ENCODE data around the gene DDX1. TPM values are rescaled to one million over a fixed set of nuclear protein-coding genes. Genes with fewer than 3 reads are reported as not detected.

Gene DDX1
- total and polyA plus RNA-seq, 2 donors from 2014 or later = 84.0 to 90.0 TPM

DNA sequence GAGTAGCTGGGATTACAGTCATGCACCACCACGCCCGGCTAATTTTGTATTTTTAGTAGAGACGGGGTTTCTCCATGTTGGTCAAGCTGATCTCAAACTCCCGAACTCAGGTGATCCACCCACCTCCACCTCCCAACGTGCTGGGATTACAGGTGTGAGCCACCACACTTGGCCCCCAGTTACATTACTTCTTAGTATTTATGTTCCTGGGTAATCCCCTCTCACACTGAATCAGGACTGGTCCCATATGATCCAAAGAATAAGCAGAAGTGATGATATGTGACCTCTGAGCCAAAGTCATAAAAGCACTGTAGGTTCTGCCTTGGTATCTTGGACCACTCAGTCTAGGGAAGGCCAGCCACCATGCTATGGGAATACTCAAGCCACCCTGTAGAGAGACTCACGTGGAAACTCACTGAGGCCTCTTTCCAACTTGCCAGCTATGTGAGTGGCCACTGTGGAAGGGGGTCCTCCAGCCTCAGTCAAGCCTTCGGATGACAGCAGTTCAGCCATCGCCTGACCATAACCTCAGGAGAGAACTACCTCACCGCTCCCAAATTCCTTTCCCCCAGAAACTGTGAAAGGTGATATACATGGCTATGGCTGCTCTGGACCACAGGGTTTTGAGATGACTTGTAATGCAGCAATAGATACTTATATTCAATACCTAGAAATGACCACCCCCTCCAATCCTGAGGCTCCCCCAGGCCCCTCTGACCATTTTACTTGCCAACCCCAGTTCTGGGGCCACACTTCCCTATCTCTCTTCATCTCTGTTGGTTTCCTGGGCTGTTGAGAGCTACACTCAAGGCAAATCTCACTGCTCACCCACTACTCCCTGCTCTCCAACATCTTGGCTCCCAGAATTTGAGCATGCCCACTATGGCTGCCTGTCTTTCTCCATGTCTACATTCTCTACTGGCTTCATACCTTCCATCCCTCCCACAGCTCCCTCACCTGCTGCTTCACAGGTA lies 80.5 kb downstream of the DDX1 start:
- intact Hi-C loops (cut with DNase I) = no loop called here
- no peak overlapping the region for H3K4me3 ChIP-seq (ENCODE audit: low read length in 3 of 3)
- no peaks in the 10 kb centered on the region for H3K27me3 ChIP-seq (ENCODE audit: control insufficient read depth, insufficient read depth, low read length)
- H3K9ac ChIP-seq (ENCODE audit: low read length in 3 of 3) = no peak overlapping the region
- H3K9me3 ChIP-seq (ENCODE audit: control insufficient read depth in 2 of 3, insufficient read depth in 1 of 3, low read length in 3 of 3) = no peaks in the 10 kb centered on the region
- H3K4me1 ChIP-seq (ENCODE audit: control insufficient read depth in 2 of 3, insufficient read depth in 2 of 3, low read depth in 1 of 3, low read length in 3 of 3) = peaks cover 6 to 16% (median 13%) of the 10 kb centered on the region in 3 donors
- TF ChIP-seq, protein P1, sequence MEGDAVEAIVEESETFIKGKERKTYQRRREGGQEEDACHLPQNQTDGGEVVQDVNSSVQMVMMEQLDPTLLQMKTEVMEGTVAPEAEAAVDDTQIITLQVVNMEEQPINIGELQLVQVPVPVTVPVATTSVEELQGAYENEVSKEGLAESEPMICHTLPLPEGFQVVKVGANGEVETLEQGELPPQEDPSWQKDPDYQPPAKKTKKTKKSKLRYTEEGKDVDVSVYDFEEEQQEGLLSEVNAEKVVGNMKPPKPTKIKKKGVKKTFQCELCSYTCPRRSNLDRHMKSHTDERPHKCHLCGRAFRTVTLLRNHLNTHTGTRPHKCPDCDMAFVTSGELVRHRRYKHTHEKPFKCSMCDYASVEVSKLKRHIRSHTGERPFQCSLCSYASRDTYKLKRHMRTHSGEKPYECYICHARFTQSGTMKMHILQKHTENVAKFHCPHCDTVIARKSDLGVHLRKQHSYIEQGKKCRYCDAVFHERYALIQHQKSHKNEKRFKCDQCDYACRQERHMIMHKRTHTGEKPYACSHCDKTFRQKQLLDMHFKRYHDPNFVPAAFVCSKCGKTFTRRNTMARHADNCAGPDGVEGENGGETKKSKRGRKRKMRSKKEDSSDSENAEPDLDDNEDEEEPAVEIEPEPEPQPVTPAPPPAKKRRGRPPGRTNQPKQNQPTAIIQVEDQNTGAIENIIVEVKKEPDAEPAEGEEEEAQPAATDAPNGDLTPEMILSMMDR (IDR thresholded peaks at IDR 0.05; ENCODE audit: borderline replicate concordance, extremely low read depth, insufficient read depth) = no peak
- no peak for FAIRE-seq
- DNase-seq = no peak
- H3K36me3 ChIP-seq (ENCODE audit: control insufficient read depth in 2 of 3, insufficient read depth in 3 of 3, low read length in 3 of 3) = no peaks in the 10 kb centered on the region
- H3K27ac ChIP-seq (ENCODE audit: low read depth in 2 of 2, low read length in 2 of 2) = no peak overlapping the region

DNA sequence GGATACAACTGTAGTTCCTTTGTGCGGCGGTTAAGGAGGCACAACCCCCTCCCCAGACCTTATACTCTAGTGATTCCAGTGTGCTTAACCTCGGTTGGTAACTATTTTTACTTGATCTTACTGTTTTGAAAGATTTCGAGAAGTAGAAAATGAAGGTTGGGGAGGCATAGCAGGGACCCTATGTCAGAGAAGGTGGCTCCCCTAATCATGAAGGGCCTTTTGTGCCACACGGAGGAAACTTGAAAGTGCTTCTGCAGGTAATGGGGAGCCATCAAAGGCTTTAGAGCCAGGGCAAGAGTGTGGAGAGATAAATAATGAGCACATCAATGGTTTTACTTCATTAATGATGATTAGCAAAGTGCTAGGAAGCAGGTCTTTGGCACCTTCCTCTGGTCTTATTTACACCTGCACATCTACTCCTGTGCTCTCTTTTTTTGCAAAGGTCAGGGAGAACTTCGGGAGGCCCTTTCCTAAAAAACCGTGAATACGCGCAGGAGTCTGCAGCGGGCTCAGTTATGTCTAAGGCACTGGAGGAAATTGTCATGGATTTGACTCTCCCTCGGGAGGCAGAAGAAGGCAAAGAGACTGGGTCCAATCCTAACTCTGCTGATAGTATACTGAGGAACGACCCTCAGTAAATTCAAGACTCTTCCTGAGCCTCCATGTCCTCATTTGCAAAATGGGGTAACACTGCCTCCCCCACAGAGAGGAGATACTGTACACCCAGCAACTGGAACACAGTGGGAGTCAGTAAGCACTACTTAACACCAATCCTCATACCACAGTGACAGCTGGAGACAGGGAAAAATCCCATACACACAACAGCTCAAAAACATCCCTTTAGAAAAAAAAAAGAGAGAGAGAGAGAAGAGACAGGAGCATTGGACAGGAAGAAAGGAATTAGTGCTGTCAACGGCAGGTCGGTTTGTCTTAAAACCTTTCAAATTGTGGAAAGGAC lies 81.6 kb downstream of the DDX1 start:
- TF ChIP-seq, protein P1 (IDR thresholded peaks at IDR 0.05; ENCODE audit: borderline replicate concordance, extremely low read depth, insufficient read depth) = no peak
- no peak overlapping the region for H3K4me3 ChIP-seq (ENCODE audit: low read length in 3 of 3)
- no peak overlapping the region for H3K9ac ChIP-seq (ENCODE audit: low read length in 3 of 3)
- peaks cover 6 to 11% (median 9%) of the 10 kb centered on the region in 3 donors for H3K4me1 ChIP-seq (ENCODE audit: control insufficient read depth in 2 of 3, insufficient read depth in 2 of 3, low read depth in 1 of 3, low read length in 3 of 3)
- H3K36me3 ChIP-seq (ENCODE audit: control insufficient read depth in 2 of 3, insufficient read depth in 3 of 3, low read length in 3 of 3) = no peaks in the 10 kb centered on the region
- intact Hi-C loops (cut with DNase I) = no loop called here
- FAIRE-seq = no peak
- no peaks in the 10 kb centered on the region for H3K27me3 ChIP-seq (ENCODE audit: control insufficient read depth, insufficient read depth, low read length)
- no peak overlapping the region for H3K27ac ChIP-seq (ENCODE audit: low read depth in 2 of 2, low read length in 2 of 2)
- DNase-seq = peak in 1 of 5 donors; percentile 32
- no peaks in the 10 kb centered on the region for H3K9me3 ChIP-seq (ENCODE audit: control insufficient read depth in 2 of 3, insufficient read depth in 1 of 3, low read length in 3 of 3)

DNA sequence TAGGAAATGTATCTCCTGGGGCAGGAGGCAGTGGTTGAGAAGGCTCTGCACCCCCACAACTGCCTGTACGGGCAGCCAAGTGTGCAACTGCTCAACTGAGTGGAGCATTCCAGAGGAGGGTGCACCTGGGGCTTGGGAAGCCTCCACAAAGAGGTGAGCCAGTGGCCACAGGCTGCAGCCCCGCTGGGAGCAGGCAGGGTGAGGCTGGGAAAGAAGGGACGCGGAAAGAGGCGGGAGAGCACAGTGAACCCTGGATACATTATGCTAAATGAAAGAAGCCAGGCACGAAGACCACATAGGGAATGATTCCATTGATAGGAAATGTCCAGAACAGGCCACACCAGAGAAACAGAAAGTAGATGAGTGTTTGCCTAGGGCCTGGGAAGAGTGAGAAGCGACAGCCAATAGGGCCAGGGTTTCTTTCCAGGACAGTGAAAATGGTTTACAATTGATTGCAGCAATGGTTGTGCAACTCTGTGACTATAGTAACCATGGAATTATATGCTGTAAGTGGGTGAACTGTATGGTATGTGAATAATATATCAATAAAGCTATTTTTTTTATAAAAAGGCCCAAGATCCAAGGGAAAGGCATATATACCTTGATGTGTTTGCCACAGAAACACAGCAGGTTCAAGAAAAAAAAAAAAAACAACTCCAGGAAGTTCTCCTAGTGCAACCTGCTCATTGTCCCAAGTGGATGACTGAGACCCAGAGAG lies 82.4 kb downstream of the DDX1 start:
- peak; percentile 81 to 92 (median 89) for DNase-seq

More for the DNA sequence above, 82.4 kb downstream of the DDX1 start:
- Histone ChIP-seq H3K27me3 (ENCODE audit: control insufficient read depth, insufficient read depth, low read length) (no peaks in the 10 kb centered on the region), H3K4me3 (ENCODE audit: low read length in 3 of 3) (no peak overlapping the region), H3K9ac (ENCODE audit: low read length in 3 of 3) (no peak overlapping the region), H3K36me3 (ENCODE audit: control insufficient read depth in 2 of 3, insufficient read depth in 3 of 3, low read length in 3 of 3) (no peaks in the 10 kb centered on the region), H3K9me3 (ENCODE audit: control insufficient read depth in 2 of 3, insufficient read depth in 1 of 3, low read length in 3 of 3) (no peaks in the 10 kb centered on the region), H3K27ac (ENCODE audit: low read depth in 2 of 2, low read length in 2 of 2) (no peak overlapping the region), H3K4me1 (ENCODE audit: control insufficient read depth in 2 of 3, insufficient read depth in 2 of 3, low read depth in 1 of 3, low read length in 3 of 3) (peaks cover under 1 to 10% (median 4%) of the 10 kb centered on the region in 3 donors)
- FAIRE-seq = no peak
- TF ChIP-seq, protein P1 (IDR thresholded peaks at IDR 0.05; ENCODE audit: borderline replicate concordance, extremely low read depth, insufficient read depth) = no peak
- intact Hi-C loops (cut with DNase I) = no loop called here

Measured in kidney (tissue), 14 donors.